A549 (cell line): ENCODE results near the gene DPEP1.

ENCODE experiments used
- SREBF2 ChIP-seq: fragments of 450-650 bp; IDR thresholded peaks from 2 replicates; pipeline ENCODE4 v1.6.1; 2014; ENCODE audit warnings: mild to moderate bottlenecking, moderate library complexity
- TF ChIP-seq, protein P1 (sequence below): fragments of >200 bp; sonication (Bioruptor Twin); formaldehyde crosslinking; IDR thresholded peaks from 3 replicates; pipeline ENCODE4 v1.5.1; 2016

- TF ChIP-seq, protein P1, sequence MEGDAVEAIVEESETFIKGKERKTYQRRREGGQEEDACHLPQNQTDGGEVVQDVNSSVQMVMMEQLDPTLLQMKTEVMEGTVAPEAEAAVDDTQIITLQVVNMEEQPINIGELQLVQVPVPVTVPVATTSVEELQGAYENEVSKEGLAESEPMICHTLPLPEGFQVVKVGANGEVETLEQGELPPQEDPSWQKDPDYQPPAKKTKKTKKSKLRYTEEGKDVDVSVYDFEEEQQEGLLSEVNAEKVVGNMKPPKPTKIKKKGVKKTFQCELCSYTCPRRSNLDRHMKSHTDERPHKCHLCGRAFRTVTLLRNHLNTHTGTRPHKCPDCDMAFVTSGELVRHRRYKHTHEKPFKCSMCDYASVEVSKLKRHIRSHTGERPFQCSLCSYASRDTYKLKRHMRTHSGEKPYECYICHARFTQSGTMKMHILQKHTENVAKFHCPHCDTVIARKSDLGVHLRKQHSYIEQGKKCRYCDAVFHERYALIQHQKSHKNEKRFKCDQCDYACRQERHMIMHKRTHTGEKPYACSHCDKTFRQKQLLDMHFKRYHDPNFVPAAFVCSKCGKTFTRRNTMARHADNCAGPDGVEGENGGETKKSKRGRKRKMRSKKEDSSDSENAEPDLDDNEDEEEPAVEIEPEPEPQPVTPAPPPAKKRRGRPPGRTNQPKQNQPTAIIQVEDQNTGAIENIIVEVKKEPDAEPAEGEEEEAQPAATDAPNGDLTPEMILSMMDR = no peak
- no peak for TF ChIP-seq SREBF2
Measured at GRCh38 chr16:89573826-89574680, 39.4 kb upstream of the DPEP1 start.
